Fibroblast of skin of right biceps (primary cell): ENCODE measurements around the gene ZNF280A.

ENCODE experiments used
- DNase-seq: peaks from one replicate; pipeline ENCODE4 v3.0.0-alpha.2; 2013

ZNF280A gene

GRCh38 chr22:22465782-22466181, 54.3 kb downstream of the ZNF280A start:
- DNase-seq: peak; percentile 9

- DNase-seq: no peak
These were observed 54.9 kb downstream of the ZNF280A start for GRCh38 chr22:22465094-22465602.

- no peak for DNase-seq
These were observed 55.5 kb downstream of the ZNF280A start for GRCh38 chr22:22464541-22465054.

GRCh38 chr22:22463855-22464540, 56.1 kb downstream of the ZNF280A start:
- DNase-seq: peak; percentile 59
